Body of pancreas (tissue), 4 donors: ENCODE results near the gene PDCD1.

Source experiments
- POLR2A ChIP-seq, 3 donors: fragments of 450-650 bp; IDR thresholded peaks; one replicate each; pipeline ENCODE4 v1.6.1; 2016; ENCODE audit warnings: antibody characterized with exemption in 3 of 3, mild to moderate bottlenecking in 2 of 3
- TF ChIP-seq, protein P1 (sequence below), 7 experiments: fragments of 450-650 bp in 4 of 7; fragments of 200-600 bp in 3 of 7; sonication (generic) in 3 of 7; IDR thresholded peaks; one replicate each; pipeline ENCODE4 v1.5.1; 2016 to 2019; ENCODE audit warnings: antibody characterized with exemption in 7 of 7

- TF ChIP-seq POLR2A (IDR thresholded peaks at IDR 0.05), result no peak
- TF ChIP-seq, protein P1, sequence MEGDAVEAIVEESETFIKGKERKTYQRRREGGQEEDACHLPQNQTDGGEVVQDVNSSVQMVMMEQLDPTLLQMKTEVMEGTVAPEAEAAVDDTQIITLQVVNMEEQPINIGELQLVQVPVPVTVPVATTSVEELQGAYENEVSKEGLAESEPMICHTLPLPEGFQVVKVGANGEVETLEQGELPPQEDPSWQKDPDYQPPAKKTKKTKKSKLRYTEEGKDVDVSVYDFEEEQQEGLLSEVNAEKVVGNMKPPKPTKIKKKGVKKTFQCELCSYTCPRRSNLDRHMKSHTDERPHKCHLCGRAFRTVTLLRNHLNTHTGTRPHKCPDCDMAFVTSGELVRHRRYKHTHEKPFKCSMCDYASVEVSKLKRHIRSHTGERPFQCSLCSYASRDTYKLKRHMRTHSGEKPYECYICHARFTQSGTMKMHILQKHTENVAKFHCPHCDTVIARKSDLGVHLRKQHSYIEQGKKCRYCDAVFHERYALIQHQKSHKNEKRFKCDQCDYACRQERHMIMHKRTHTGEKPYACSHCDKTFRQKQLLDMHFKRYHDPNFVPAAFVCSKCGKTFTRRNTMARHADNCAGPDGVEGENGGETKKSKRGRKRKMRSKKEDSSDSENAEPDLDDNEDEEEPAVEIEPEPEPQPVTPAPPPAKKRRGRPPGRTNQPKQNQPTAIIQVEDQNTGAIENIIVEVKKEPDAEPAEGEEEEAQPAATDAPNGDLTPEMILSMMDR (IDR thresholded peaks at IDR 0.05), result no peak
Observed at GRCh38 chr2:241857041-241857541, 1.6 kb downstream of the PDCD1 start.
